Activated T-cell treated with anti-CD3 and anti-CD28 coated beads, Interleukin-2, amount 50 U/mL, for 48 hours (primary cell): Measurements from ENCODE around the gene FAM72A.
"Not testable (repeated sequence)": the region's sequence is repeated elsewhere in the genome, so short reads cannot be mapped to it uniquely, and the experiment has no call there.

Source experiments
- DNase-seq, 2 experiments: peaks; one replicate each; pipeline ENCODE4 v3.0.0-alpha.2; 2020

FAM72A gene

DNA sequence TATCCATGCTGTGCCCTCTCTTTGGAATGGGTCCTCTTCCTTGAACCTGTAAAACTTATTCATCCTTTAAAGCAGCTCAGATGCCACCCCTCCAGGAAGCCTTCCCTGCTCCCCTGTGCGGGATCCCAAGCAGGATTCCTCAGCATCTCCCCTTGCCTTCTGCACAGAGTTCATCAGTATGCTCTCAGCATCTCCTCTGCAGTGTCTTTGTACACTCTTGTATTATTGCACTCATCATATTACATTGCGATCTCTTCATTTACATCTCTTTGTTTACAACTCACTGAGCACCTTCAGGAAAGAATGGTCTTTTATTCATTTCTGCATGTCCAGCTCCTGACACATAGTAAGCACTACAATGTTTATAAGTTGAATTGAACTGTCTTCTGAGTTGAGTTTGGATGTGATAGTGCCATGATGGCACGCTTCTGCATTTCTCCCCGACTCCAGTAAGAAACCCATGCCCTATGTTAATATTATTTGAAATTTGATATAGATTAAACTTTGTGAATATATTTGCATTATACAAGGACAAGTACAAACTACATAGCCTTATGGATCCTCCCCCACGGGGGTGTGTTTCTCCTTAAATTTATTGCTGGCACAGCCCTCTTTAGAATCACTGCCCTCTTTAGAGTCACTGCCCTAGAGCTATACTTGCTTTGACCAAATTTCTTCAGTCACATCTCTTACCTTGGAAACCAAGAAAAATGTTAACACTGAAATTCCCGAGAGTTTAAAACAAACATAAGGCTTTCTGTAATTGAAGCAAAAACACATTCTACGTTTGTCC, 13.2 kb upstream of the FAM72A start:
- DNase-seq: not testable (repeated sequence)

DNA sequence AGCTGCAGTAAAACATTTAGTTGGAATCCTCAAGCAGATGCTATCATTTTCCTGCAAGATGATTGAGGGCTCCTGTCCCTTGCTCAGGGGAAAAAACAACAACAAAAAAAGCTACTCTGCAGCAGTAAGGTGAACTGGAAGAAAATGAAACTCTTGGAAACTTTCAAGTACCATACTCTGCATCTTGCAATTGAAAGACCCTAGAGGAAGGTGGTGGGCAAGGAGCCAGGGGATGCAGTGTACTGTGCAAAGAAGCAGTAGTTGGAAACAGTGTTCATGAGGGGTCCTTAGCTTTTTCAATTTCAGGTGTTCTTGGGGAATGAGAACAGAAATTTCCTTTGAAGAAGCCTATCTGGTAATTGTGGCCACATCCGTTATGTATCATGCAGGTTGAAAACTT, 8.2 kb upstream of the FAM72A start:
- DNase-seq: not testable (repeated sequence)

DNA sequence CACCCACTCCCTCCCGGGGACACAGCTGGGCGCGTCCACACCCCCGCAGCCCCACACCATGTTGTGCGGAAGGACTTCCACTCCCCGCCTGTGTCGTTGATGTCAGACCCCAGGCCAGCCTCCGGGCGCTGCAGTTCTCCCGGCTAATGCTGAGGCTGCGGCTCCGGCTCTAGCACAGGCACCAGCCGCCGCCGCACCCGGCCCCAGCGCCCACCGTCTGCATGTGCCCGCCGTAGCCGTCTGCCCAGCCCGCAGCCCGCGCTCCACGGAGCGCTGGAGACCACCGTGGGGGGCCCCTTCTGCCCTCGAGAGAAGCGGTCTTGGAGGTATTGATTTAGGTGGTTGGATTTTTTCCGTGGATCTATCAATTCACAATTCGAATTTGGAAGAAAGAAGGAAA, 2.9 kb upstream of the FAM72A start:
- DNase-seq: peak in 1 of 2 experiments; percentile 36

DNA sequence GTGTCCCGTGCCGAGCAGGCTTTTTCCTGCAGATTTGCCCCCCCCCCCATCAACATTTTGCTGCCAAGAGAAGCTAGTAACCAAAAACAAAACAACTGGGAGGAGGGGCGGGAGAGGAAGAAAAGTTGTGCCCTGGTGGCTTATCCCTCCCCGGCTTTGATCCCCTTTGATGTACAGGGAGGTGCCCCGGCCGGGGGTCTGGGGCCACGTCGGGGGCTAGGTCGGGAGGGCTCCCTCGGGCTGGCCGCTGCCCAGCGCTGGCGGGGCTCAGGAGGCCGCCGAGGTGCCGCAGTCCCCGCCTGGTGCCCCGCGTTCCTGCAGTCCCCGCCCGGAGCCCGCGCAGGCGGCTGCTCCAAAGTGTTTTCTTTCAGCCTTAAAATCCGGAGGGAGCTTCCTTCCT, 2.2 kb upstream of the FAM72A start:
- peak; percentile 27 to 30 for DNase-seq

DNA sequence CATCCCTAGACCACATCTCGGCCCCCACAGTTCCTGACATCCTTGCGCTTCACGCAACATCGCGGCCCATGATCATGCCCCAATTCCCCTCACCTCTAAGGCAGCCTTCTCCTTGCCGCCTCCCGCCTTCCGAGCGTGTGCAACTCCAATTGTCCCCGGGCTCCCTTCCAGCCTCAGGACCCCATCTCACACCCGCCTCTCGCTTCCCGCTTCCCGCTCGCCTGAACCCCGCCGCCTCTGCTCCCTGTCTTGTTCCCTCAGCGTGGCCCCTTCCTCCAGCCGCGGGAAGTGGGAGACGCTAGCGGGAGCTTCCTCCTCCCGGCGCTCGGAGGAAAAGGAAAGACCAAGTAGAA, 1.5 kb upstream of the FAM72A start:
- peak; percentile 25 to 31 for DNase-seq

DNA sequence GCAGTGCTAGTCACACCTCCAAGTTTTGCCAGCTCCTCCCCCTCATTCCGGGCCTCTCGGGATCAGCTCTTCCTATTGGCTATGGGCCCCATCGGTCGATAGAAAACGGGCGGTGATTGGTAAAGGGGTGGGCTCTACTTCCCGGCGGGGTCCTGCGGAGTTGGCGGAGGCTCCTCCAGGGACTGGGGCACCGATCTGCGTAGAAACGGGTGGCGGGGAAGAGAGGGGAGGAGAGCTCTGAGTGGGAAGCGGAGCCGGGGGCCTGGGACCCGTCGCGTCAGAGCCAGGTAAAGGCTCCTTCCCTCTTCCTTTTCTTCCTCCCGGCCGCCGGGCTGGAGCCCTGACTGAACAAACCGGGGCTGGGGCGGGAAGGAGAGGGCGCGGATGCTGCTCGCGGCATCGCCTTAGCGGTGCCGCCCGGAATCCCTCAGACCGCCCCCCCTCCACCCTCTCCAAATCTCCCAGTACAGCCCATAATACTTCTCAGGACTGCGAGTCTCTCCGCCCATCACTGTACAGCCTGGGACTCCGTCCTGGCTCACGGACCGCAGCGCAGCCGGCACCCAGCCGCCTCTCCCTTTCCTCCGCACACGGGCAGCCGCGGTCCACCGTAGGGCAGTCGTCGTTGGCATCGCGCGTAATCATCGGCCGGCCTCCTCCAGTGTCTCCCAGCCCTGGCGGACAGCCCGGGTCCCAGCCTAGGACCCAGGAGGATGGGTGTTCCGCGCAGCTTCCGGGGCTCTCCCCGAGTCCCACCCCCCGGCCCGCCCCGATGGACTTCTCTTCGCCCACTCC, 922 bp upstream of the FAM72A start, which contains the start of gene SRGAP2:
TSS of gene SRGAP2 (plus strand) at position 178 of the 795 bp plus-strand sequence. CDS start 2,430 bp downstream, outside the sequence.
- DNase-seq: peak; percentile 71 to 79

DNA sequence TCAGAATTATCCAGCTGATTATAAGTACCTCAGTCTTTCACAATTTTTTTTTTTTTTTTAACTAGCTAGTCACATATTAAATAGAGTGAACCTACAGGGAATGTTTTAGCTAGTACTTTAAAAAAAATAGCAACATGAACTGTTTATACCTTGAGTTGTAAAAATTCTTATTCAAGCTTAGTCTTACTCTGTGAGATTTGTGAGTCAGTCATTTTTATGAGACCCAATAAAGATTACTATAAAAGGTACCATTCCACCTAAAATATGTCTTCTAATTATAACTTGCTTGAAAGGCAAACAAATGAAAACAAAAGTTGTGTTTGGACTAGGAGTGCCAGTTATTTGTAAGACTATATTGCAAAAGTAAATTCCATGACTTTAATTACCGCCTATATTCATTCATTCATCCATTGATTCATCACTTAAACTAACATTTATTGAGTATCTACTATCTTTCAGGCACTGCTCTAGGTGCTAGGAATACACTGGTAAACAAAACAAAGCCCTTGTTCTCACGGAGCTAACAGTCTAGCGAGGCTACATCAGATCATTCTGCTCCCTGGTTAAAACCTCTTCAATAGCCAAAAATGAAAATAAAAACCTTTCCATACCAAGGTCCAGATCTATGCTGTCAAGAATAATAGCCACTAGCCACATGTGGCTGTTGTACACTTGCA, 5.8 kb downstream of the FAM72A start:
- not testable (repeated sequence) for DNase-seq

DNA sequence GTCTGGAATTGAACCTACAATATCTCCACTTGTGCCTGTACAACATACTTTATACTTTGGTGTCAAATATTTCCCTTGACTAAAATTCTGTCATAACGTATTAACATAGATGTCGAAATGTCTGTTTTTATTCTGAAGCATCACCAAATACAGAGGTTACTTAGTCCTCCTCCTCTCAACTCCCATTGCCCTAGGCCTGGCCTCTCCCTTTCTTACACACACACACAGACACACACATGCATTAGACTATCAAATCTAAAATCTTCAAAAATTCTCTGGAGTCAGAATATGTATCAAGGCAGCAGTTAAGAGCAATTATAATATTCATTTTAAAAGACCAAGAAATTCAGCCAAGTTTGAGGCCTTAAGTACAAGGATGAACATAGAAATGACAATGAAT, 7.5 kb downstream of the FAM72A start:
- not testable (repeated sequence) for DNase-seq

DNA sequence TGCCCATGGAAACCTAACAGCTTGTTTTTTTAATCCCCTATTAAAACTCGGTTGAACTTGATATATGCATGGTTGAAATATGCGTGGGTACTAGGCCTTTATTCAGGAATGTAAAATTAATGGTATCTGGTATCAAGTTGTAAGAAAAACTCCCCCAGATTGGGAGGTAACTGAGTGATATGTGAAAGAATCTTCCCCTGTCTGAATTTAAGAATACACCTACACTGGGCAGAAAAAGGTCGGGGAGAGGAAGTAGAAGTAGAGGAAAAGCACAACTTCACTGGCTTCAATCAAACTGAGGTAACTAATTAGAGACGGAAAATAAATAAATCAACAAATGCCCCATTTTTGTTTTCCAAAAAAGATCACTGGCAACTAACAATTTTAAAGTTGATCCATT, 15.8 kb downstream of the FAM72A start:
- not testable (repeated sequence) for DNase-seq

DNA sequence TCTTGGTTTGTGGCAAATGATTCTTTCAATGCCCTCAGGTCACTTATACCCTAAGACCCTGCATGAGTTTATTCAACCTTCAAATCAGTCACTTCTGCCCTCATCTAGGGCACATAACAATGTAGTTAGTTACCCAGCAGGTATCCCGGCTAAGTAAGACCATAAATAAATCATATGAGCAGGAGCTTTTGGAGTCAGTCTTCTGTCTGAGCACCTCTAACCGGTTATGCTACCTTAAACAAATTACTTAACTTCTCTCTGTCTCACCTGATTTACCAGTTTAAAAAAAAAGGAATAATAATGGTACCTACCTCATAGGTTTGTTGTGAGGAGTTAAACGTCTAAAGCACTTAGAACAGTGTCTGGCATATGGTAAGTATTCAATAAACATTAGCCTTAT, 16.9 kb downstream of the FAM72A start:
- DNase-seq: not testable (repeated sequence)

DNA sequence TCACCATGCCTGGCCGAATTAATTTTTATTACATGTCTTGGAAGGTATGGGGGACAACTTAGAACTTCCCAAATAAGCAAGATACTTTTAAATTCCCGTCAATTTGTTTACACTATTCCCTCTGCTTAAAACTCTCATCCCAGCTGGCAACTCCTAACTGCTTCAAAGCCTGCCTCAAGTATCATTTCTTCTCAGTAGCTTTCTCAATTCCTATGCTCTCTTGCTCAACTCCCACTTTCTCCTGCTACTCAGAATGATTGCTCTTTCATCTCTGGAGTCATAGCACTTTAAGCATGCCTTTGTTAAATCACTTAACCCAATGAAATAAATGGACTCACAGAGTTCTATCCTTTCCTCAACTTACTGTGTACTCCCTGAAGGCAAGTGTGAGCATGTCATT, 18.9 kb downstream of the FAM72A start:
- not testable (repeated sequence) for DNase-seq

DNA sequence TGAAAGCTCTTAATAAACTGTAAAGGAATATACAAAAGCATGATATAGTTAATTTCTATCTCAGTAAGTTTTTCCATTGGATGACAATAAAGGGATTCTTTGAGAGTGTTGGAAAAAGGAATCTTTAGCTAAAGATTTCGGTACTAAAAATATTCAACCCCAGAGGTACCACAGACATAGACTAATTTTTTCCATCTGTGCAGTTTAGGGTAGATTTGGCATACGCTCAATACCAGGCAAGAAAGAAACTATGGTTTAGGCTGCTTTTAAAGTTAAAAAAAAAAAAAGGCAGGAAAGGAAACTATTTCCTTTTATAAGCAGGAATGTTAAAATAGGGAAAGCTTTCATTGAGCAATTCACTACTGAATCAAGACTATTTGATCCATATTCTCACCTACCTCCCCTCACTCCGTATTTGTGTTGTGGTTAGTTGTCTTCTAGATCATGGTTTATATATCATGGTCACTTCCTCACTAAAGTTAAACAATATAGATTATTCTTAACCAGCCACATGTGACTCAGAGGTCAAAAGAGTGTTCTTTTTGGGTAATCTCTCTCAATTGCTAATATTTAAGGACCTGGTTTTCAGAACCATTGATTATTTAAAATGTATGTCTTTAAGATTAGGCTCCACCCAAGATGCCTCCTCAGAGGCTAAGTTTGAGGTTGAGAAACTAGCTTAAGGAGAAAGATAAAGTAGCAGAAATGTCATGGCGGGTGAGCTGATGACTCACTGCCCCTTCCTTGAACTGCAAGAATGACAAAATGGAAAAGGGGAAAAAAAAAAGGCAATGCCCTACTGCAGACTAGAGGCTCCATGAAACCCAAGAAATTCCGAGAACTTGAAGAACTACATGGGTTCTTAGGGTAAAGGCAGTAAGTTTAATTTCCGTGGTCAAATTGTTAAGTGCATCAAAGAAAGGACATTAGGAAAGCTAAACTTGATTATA, 20.0 kb downstream of the FAM72A start:
- DNase-seq: not testable (repeated sequence)

DNA sequence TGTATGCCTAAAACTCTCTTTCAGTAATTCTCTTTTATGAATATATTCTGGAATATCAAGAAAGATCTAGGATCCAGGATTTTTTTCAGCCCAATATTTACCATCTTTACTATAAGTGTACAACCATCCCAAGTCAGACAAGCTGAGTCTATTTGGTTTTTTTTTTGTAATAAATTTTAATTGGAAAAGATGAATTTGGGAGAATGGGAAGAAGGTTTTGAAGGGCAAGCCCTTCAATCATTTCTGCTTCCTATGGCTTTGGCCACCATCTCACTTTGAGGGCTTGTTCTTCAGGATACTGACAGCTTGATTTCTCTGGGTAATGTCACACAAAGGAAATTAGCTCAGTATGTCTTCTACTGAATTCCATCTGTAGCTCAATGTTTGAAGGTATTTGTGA, 23.0 kb downstream of the FAM72A start:
- DNase-seq: not testable (repeated sequence)

DNA sequence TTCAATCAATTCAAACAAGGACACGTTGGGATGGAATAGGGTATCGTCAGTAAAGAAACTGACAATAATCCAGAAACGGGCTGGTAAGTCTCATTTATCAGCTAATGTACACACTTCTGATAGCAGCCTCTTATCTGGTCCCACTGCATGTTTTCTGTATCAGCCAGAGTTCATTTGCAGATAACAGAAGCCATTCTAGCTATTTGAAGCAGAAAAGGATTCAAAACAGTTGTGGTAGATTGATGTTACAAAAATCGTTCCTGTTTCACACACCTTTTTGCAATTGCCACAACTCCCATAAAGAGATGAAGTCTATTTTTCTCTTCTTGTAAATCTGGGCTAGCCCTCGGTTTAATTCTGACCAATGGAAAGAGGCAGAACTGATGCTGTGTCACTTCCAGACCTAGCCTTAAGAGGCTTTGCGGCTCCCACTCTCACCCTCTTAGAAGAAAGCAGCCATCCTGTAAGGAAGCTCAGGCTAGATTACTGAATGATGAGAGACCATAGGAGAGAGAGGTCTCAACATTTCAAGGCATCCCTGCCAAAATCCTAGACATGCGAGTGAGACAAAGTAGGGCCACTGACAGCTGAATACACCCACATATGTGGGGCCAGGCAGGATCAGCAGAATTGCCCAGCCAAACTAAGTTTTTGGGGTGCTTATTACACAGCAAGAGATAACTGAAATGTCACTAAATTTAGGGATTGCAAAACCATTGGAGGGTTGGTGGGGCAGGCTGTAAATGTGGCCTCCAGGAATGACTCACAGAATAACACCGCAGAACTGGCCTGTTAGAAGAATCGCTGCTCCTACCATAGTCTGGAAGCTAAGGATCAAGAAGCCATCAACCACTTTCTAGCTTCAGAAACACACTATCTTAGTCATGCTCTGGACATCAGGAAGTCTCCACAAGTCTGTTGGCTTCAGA, 24.3 kb downstream of the FAM72A start:
- DNase-seq: not testable (repeated sequence)

DNA sequence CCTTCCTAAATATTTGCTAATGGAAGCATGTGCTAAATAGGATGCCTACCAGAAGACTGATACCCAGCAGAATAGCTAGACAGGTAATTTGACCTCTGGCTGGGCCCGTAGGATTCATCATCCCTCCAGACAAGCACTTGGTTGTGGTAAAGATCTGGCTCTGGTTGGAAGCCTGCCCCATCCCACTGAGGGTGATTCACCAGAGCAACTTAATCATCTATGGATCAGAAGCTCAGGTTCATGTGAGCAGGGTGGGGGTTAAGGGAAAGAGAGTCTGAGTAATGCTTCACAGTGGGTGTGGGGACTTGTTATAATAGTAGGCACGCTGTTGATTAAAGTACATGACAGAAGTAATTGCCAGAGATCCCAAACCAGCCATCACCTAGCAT, 26.5 kb downstream of the FAM72A start:
- DNase-seq: peak; percentile 29 to 36

DNA sequence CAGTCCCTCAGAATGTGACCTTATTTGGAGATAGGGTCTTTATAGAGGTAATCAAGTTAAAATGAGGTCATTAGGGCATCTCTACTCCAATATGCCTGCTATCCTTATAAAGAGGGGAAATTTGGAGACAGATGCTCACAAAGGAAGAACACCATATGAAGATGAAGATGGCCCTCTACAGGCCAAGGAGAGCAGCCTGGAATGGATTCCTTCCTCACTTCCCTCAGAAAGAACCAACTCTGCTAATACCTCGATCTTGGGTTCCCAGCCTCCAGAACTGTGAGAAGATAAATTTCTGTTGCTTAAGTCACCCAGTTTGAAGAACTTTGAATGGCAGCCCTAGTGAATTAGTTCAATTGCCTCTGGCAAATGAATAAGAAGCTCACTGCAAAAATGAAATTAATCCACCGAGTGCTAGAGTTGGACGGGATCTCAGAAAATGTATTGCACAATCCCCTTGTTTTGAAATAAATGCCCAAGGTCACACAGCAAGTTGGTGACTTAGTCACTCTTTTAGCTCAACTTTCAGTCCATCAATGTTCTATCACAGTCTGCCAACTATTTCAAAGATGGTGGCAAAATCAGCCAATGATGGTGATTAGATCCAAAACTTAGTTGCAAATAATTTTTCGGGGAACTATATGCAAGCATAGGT, 27.1 kb downstream of the FAM72A start:
- DNase-seq: not testable (repeated sequence)

DNA sequence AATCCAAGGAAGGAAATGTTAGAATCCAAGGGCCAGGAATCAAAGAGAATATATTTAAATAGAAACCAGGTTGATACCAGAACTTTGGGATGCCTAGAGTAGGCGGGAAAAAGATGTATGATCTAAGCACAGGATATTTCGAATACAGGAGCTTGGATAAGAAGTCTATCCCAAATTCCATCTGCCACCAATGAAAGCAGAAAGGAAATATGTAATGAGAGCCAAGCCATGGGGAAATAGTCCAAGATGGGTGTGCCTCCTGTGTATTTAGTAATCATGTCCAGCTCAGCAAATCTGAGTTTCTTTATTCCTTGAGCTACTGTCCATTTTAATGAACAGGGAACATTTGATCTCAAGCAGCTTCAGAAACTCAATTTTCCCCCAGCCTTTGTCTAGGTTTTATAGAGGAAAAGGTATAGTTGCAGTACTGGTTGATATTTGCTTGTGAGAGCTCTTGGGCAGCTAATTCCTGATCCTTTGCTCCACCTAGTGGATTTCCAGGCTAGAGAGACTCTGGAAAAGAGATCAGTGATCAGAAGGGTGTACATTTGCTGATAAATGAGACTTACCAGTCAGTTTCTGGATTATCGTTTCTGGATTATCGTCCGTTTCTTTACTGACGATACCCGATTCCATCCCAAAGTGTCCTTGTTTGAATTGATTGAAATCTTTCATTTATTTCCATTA, 28.3 kb downstream of the FAM72A start:
- DNase-seq: not testable (repeated sequence)

DNA sequence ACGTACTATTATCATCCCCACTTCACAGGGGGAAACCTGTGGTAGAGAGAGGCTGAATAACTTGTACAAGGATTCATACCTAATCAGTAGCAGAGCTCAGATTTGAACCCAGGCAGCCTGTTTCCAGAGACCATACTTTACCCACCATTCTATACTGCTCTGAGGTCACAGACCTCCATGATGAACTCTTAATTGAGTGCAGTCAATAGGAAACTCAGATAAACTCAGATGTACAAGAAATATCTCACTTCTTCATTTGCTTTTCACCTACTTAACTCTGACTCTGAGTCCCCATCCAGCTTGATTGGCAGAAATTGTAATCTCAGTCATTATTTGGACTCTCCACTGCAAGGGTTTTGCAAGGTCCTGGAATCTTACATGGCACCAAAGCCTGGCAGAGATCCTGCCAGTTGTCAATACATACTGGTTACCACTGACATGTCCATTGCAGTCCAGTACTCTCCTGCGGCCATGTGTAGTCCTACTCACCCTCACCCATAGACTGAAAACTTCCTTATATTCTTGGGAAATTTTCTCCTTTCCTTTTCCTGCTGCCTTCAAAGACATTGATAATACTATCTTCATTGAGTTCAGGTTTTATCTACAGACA, 29.4 kb downstream of the FAM72A start:
- not testable (repeated sequence) for DNase-seq

DNA sequence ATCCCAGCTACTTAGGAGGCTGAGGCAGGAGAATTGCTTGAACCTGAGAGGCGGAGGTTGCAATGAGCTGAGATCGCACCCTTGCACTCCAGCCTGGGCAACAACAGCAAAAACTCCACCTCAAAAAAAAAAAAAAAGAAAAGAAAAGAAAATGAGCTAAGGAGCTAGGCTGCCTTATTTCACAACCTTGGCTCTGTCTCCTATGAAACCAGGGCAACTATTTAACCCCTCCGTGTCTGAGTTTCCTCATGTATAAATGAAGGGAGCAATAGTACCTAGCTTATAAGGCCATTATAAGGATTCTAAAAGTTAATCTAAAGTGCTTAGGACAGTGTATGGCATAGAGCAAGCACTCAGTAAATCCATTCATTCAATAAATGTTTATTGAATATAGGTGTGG, 32.8 kb downstream of the FAM72A start:
- DNase-seq: not testable (repeated sequence)
